GM12873 (cell line): ENCODE results near the gene HES2.

Source experiments
- CTCF ChIP-seq: IDR thresholded peaks from 2 replicates; pipeline ENCODE4 v1.5.1; 2012; ENCODE audit warnings: low read depth, mild to moderate bottlenecking, moderate library complexity, low read length, control low read depth; ENCODE audit not compliant: insufficient read depth; ENCODE audit errors: missing control alignments

Gene HES2

GRCh38 chr1:6464915-6465314 lies 45.2 kb upstream of the HES2 start:
- TF ChIP-seq CTCF = no peak

GRCh38 chr1:6464514-6464836 lies 44.8 kb upstream of the HES2 start:
- TF ChIP-seq CTCF = no peak

GRCh38 chr1:6463120-6463412 lies 43.3 kb upstream of the HES2 start:
- TF ChIP-seq CTCF = no peak

GRCh38 chr1:6462412-6463119 lies 42.8 kb upstream of the HES2 start:
- TF ChIP-seq CTCF = no peak

- TF ChIP-seq CTCF = no peak
Measured at GRCh38 chr1:6461538-6462411, 42.1 kb upstream of the HES2 start.

GRCh38 chr1:6461051-6461530 lies 41.4 kb upstream of the HES2 start:
- no peak for TF ChIP-seq CTCF

- no peak for TF ChIP-seq CTCF
Measured at GRCh38 chr1:6460301-6461050, 40.8 kb upstream of the HES2 start.
